ENCODE data around the gene INPP4A. TPM values are rescaled to one million over a fixed set of nuclear protein-coding genes. Genes with fewer than 3 reads are reported as not detected.

Gene INPP4A
- total and polyA plus RNA-seq, 2 donors (not counting 3 experiments of a cell fraction or from before 2014, with no cell fraction given), result 14.9 to 28.8 TPM

DNA sequence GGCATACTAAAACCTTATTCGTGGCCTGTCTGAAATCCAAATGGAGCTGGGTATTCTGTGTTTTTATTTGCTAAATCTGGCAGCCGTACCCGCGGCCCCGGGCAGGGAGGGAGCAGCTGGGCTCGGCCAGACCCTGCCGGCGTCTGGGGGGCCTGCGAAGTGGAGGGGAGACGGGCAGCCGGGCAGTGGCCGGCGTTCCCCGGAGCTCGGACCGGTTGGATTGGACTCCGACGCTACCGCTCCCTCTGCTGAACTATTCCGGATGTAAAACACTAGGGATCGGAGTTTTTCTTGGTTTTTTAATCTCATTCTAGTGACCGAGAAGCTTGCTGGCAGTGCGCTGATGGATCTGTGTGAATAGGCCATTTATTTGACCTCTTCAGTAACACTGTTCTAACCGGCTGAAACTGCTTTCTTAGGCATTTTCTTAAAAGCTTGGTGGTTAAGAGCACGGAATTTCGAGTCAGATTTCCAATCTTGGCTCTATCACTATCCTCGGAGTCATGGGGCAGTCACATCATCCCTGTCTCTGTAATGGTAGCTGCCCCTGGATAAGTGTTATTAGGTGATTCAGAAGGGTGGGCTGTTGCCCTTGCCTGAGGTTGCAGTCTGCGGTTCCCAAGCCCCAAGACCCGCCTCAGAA, 164.4 kb downstream of the INPP4A start:
- peak overlapping the region; percentile 95 to 100 (median 98) for H3K4me3 ChIP-seq (replicated peaks in 1 of 3; ENCODE audit: insufficient read depth in 1 of 3, low read depth in 1 of 3, low read length in 3 of 3)
- TF ChIP-seq EZH2 (IDR thresholded peaks at IDR 0.05; ENCODE audit: borderline replicate concordance, low read depth, low read length, severe bottlenecking), result no peak
- no peak for TF ChIP-seq FOS (IDR thresholded peaks at IDR 0.05; ENCODE audit: borderline replicate concordance, insufficient read depth, low read length)
- TF ChIP-seq, protein P1, sequence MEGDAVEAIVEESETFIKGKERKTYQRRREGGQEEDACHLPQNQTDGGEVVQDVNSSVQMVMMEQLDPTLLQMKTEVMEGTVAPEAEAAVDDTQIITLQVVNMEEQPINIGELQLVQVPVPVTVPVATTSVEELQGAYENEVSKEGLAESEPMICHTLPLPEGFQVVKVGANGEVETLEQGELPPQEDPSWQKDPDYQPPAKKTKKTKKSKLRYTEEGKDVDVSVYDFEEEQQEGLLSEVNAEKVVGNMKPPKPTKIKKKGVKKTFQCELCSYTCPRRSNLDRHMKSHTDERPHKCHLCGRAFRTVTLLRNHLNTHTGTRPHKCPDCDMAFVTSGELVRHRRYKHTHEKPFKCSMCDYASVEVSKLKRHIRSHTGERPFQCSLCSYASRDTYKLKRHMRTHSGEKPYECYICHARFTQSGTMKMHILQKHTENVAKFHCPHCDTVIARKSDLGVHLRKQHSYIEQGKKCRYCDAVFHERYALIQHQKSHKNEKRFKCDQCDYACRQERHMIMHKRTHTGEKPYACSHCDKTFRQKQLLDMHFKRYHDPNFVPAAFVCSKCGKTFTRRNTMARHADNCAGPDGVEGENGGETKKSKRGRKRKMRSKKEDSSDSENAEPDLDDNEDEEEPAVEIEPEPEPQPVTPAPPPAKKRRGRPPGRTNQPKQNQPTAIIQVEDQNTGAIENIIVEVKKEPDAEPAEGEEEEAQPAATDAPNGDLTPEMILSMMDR (IDR thresholded peaks at IDR 0.05; ENCODE audit: extremely low read depth in 1 of 2, insufficient read depth in 1 of 2, low read depth in 1 of 2, low read length in 2 of 2), result no peak
- TF ChIP-seq, protein P2, sequence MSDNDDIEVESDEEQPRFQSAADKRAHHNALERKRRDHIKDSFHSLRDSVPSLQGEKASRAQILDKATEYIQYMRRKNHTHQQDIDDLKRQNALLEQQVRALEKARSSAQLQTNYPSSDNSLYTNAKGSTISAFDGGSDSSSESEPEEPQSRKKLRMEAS (IDR thresholded peaks at IDR 0.05; ENCODE audit: insufficient read depth, insufficient read length), result no peak
- TF ChIP-seq POLR2AphosphoS5 (IDR thresholded peaks at IDR 0.05; ENCODE audit: insufficient read depth, low read depth, low read length), result no peak
- no peak for TF ChIP-seq GATA2 (IDR thresholded peaks at IDR 0.05; ENCODE audit: insufficient read depth, insufficient read length, low read depth, low read length)
- no peak for TF ChIP-seq JUN (IDR thresholded peaks at IDR 0.05; ENCODE audit: borderline replicate concordance, insufficient read depth, insufficient read length, low read depth)
- peak overlapping the region; percentile 98 for H3K27ac ChIP-seq (ENCODE audit: insufficient read depth, low read depth, low read length)
- BruUV-seq (replicated peaks), result no TSS peak
- no peaks in the 10 kb centered on the region for H3K9me3 ChIP-seq (replicated peaks; ENCODE audit: control insufficient read depth, insufficient read depth, low read length)
- intact Hi-C loops (cut with micrococcal nuclease) (loop anchor here (1.0 to 5.0 kb wide), 3 partner anchors 10 to 458 kb away; no protein-coding TSS in a partner anchor), dilution Hi-C loops (cut with MboI; ENCODE audit: extremely low pct_ligation_motif_present, low sequenced_read_pairs) (no loop called here)
- peaks cover 4 to 6% of the 10 kb centered on the region in 2 experiments for H3K36me3 ChIP-seq (ENCODE audit: control insufficient read depth in 2 of 2, extremely low read depth in 1 of 2, insufficient read depth in 2 of 2, low read length in 2 of 2)
- H3K9ac ChIP-seq (replicated peaks; ENCODE audit: extremely low read depth, insufficient read depth, low read length), result peak overlapping the region; percentile 99
- H4K20me1 ChIP-seq (replicated peaks; ENCODE audit: control insufficient read depth, extremely low read depth, insufficient read depth, low read length), result no peaks in the 10 kb centered on the region
- peak overlapping the region; percentile 93 for H3K4me2 ChIP-seq (ENCODE audit: insufficient read depth, low read length)
- H3K9me1 ChIP-seq (replicated peaks; ENCODE audit: control insufficient read depth, extremely low read depth, insufficient read depth, low read length), result no peaks in the 10 kb centered on the region
- H3K79me2 ChIP-seq (ENCODE audit: control insufficient read depth, insufficient read depth, low read length), result peaks cover 65% of the 10 kb centered on the region
- POLR2A ChIA-PET, result no interaction called here
- H2AFZ ChIP-seq (ENCODE audit: low read depth, low read length), result peak overlapping the region; percentile 89
- FAIRE-seq (peak; percentile 8), DNase-seq (ENCODE audit: low read depth, low spot score) (peak; percentile 55)
- peaks cover 32% of the 10 kb centered on the region for H3K4me1 ChIP-seq (ENCODE audit: control insufficient read depth, extremely low read depth, insufficient read depth, low read length)
- no peaks in the 10 kb centered on the region for H3K27me3 ChIP-seq (ENCODE audit: control insufficient read depth in 2 of 2, insufficient read depth in 2 of 2, low read length in 2 of 2)
- CTCF ChIA-PET, result interaction anchor here (0.9 to 1.7 kb wide), 7 partner anchors 24 to 228 kb away, joined by 3 to 4 read pairs (median 4); no protein-coding TSS in a partner anchor

Data from endothelial cell of umbilical vein (primary cell).